ENCODE measurements around the gene S100B. TPM values are rescaled to one million over a fixed set of nuclear protein-coding genes. Genes with fewer than 3 reads are reported as not detected.

The S100B gene
- total and polyA plus RNA-seq, 9 of the 15 experiments (the other 6 are each of a cell fraction or from before 2014, with no cell fraction given), result not detected

DNA sequence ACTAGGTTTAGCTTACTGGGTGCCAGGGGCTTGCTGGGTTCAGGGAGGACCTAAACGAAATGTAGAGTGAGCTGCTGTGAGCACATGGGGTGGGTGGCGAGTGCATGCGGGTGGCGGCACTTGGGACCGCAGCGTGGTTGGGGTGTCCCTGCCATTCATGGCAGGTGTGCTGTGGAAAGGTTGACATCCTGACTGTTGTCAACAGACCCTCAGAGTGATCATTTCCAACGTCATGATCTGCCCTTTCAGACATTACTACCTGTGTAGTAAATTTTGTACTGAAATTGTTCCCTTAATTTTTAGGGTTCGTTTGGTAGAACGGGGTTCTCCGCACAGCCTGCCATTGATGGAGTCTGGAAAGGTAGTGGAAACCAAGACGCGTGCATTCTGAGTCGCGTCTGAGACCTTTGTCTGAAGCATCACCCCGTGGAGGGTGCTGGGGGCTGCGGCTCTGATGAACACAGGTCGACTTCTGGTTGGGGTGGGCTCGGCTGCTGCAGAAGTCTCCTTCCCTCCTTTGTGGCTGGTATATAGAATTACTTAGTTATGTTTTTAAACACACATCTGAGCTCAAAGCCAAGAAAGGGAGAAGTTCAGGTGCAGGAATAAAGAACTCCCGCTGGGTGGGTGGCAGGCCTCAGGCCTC is 43.3 kb downstream of the S100B start:
- Histone ChIP-seq H3K79me2 (ENCODE audit: control insufficient read depth, insufficient read depth, low read length) (no peaks in the 10 kb centered on the region), H3K9ac (ENCODE audit: insufficient read depth in 1 of 2, low read depth in 2 of 2, low read length in 2 of 2) (peak overlapping the region in 1 of 2 experiments; percentile 15; a peak in 1 of 4 replicates), H3K27ac (ENCODE audit: extremely low read depth, low read depth, low read length) (no peak overlapping the region), H3K4me1 (replicated peaks in 1 of 2; ENCODE audit: control insufficient read depth in 2 of 2, insufficient read depth in 2 of 2, low read length in 2 of 2) (peaks cover 0 to 21% of the 10 kb centered on the region in 2 experiments; a peak in 2 of 5 replicates), H3K36me3 (ENCODE audit: control insufficient read depth, insufficient read depth, low read length) (peaks cover 85% of the 10 kb centered on the region; the same call in 2 of the 3 replicates), H3K9me1 (ENCODE audit: control insufficient read depth, insufficient read depth, low read length) (no peaks in the 10 kb centered on the region), H3K9me3 (replicated peaks; ENCODE audit: control insufficient read depth, insufficient read depth, low read depth, low read length) (no peaks in the 10 kb centered on the region), H3K4me3 (no peak overlapping the region), H3K27me3 (ENCODE audit: control insufficient read depth in 2 of 2, insufficient read depth in 2 of 2, low read length in 2 of 2) (no peaks in the 10 kb centered on the region), H4K20me1 (replicated peaks; ENCODE audit: control insufficient read depth, insufficient read depth, low read length) (no peaks in the 10 kb centered on the region), H2AFZ (ENCODE audit: low read depth, low read length) (no peak overlapping the region), H3K4me2 (ENCODE audit: insufficient read depth, low read length) (no peak overlapping the region)
- POLR2A ChIA-PET, result interaction anchor here (1.3 to 1.5 kb wide), 2 partner anchors 10 to 33 kb away, joined by 3 read pairs; no protein-coding TSS in a partner anchor
- FAIRE-seq, result no peak
- WGBS (ENCODE audit: insufficient coverage, low coverage, missing lambda C conversion rate), result 85% methylated on average over 19 of the region's 19 CpGs
- BruUV-seq (replicated peaks), result no TSS peak
- TF ChIP-seq TAF7 (tag; IDR thresholded peaks at IDR 0.05) (no peak), PRPF4 (IDR thresholded peaks at IDR 0.05; ENCODE audit: insufficient read depth, low read depth, low read length, poor library complexity, severe bottlenecking) (no peak)
- ATAC-seq, result no peak
- DNase-seq (ENCODE audit: extremely low read depth in 1 of 4, low spot score in 3 of 4), result no peak
- intact Hi-C loops (cut with micrococcal nuclease), result no loop called here
- in situ Hi-C loops (cut with MboI), result no loop called here
- CTCF ChIA-PET (ENCODE audit: low intra/inter-chr PET ratio), result no interaction called here

DNA sequence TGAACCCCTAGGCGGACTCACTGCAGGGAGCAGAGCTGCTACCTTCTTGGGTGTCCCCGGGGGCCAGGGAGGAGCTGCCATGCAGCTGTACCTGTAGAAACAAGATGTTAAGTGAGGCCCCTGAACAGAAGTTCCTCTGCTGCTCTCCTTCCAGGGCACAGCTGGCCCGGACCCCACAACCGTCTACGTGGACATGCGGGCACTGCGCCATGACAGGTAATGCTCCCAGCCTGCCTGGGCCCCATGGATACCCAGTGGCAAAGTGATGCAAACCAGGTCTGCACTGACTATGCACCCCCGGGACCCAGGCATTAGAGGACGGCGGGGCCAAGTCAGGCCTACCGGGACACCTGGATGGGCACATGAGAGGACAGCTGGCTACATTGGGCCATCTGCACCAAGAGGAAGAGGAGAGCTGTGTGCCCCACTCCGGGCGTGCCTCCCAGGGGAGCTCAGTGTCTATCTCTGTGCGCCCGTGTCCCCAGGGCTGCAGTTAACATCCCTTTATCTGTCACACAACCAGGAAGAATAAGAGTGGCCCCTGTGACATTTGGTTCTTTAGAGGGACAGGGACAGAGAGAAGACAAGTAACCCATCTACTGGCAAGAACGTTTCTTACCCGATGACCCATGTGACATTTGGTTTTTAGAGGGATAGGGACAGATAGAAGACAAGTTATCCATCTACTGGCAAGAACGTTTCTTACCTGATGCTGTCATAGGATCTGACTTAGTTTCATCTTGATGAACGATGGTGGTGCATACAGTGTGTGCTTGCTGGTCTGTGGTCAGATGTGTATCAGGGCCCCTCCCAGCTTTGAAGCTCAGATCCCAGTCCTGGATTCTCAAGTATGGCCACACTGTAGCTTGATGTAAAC is 44.1 kb downstream of the S100B start:
- no peaks in the 10 kb centered on the region for H3K9me1 ChIP-seq (ENCODE audit: control insufficient read depth, insufficient read depth, low read length)
- H3K27me3 ChIP-seq (ENCODE audit: control insufficient read depth in 2 of 2, insufficient read depth in 2 of 2, low read length in 2 of 2), result no peaks in the 10 kb centered on the region
- DNase-seq (ENCODE audit: extremely low read depth in 1 of 4, low spot score in 3 of 4) (peak in 1 of 4 experiments; percentile 10), FAIRE-seq (no peak), ATAC-seq (no peak)
- no peak overlapping the region for H2AFZ ChIP-seq (ENCODE audit: low read depth, low read length)
- POLR2A ChIA-PET, result interaction anchor here (0.7 to 1.5 kb wide), 2 partner anchors 9 to 254 kb away, joined by 3 read pairs; no protein-coding TSS in a partner anchor
- intact Hi-C loops (cut with micrococcal nuclease) (no loop called here), in situ Hi-C loops (cut with MboI) (no loop called here)
- no peak overlapping the region for H3K27ac ChIP-seq (ENCODE audit: extremely low read depth, low read depth, low read length)
- H3K9ac ChIP-seq (ENCODE audit: insufficient read depth in 1 of 2, low read depth in 2 of 2, low read length in 2 of 2), result no peak overlapping the region; a peak in 1 of 4 replicates
- H3K79me2 ChIP-seq (ENCODE audit: control insufficient read depth, insufficient read depth, low read length), result no peaks in the 10 kb centered on the region
- peaks cover 83% of the 10 kb centered on the region; the same call in 2 of the 3 replicates for H3K36me3 ChIP-seq (ENCODE audit: control insufficient read depth, insufficient read depth, low read length)
- CTCF ChIA-PET (ENCODE audit: low intra/inter-chr PET ratio), result no interaction called here
- no peak overlapping the region for H3K4me2 ChIP-seq (ENCODE audit: insufficient read depth, low read length)
- WGBS (ENCODE audit: insufficient coverage, low coverage, missing lambda C conversion rate), result 75% methylated on average over 16 of the region's 19 CpGs
- BruUV-seq (replicated peaks), result no TSS peak
- H4K20me1 ChIP-seq (replicated peaks; ENCODE audit: control insufficient read depth, insufficient read depth, low read length), result no peaks in the 10 kb centered on the region
- no peak overlapping the region for H3K4me3 ChIP-seq
- H3K4me1 ChIP-seq (replicated peaks in 1 of 2; ENCODE audit: control insufficient read depth in 2 of 2, insufficient read depth in 2 of 2, low read length in 2 of 2), result peaks cover 0 to 20% of the 10 kb centered on the region in 2 experiments; a peak in 2 of 5 replicates
- H3K9me3 ChIP-seq (replicated peaks; ENCODE audit: control insufficient read depth, insufficient read depth, low read depth, low read length), result no peaks in the 10 kb centered on the region
- TF ChIP-seq SMARCB1 (IDR thresholded peaks at IDR 0.05; ENCODE audit: insufficient read length, low read depth), result no peak
- TF ChIP-seq EHMT2 (IDR thresholded peaks at IDR 0.05), result no peak
- TF ChIP-seq MAFG (tag; conservative IDR thresholded peaks at IDR 0.05), result no peak
- TF ChIP-seq, protein P1, sequence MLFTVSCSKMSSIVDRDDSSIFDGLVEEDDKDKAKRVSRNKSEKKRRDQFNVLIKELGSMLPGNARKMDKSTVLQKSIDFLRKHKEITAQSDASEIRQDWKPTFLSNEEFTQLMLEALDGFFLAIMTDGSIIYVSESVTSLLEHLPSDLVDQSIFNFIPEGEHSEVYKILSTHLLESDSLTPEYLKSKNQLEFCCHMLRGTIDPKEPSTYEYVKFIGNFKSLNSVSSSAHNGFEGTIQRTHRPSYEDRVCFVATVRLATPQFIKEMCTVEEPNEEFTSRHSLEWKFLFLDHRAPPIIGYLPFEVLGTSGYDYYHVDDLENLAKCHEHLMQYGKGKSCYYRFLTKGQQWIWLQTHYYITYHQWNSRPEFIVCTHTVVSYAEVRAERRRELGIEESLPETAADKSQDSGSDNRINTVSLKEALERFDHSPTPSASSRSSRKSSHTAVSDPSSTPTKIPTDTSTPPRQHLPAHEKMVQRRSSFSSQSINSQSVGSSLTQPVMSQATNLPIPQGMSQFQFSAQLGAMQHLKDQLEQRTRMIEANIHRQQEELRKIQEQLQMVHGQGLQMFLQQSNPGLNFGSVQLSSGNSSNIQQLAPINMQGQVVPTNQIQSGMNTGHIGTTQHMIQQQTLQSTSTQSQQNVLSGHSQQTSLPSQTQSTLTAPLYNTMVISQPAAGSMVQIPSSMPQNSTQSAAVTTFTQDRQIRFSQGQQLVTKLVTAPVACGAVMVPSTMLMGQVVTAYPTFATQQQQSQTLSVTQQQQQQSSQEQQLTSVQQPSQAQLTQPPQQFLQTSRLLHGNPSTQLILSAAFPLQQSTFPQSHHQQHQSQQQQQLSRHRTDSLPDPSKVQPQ (CRISPR knock-in tag; IDR thresholded peaks at IDR 0.05; ENCODE audit: borderline replicate concordance), result no peak
- TF ChIP-seq DIDO1 (tag; IDR thresholded peaks at IDR 0.05; ENCODE audit: low read depth), result no peak
- no peak for TF ChIP-seq ZNF785 (CRISPR knock-in tag; IDR thresholded peaks at IDR 0.05)
- no peak for TF ChIP-seq SIX5 (IDR thresholded peaks at IDR 0.05; ENCODE audit: borderline replicate concordance in 1 of 2, insufficient read depth in 1 of 2, low read depth in 1 of 2, low read length in 2 of 2)
- TF ChIP-seq POLR2A (conservative IDR thresholded peaks at IDR 0.05), result no peak
- no peak for TF ChIP-seq XRCC3 (IDR thresholded peaks at IDR 0.05)
- TF ChIP-seq MEIS2 (IDR thresholded peaks at IDR 0.05; ENCODE audit: partially characterized antibody), result no peak

All from K562 (cell line).